ENCODE measurements around the gene CNTN5. TPM values are rescaled to one million over a fixed set of nuclear protein-coding genes. Genes with fewer than 3 reads are reported as not detected.

Gene CNTN5
- polyA plus RNA-seq, 1 donor (not counting 4 experiments of a cell fraction or from before 2014, with no cell fraction given): not detected

DNA sequence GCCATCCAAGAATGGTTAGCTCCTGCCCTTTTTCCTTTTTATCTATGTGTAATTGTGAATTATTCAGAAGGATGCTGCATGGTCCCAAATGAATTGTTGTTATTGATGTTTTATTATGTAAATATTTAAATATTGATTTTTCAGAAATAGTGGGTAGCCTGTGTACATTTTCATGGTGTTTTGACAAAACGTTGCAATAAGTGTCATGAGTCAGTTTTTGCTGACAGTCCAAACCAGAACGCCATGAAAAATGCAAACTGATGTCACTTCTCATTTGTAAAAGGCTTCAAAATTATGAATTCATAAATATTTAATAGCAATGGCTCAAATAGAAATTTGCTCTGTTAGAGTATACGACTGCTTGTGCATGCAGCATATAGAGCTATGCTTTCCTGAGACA is 422.5 kb downstream of the CNTN5 start:
- Histone ChIP-seq H3K4me2 (ENCODE audit: control insufficient read depth, extremely low read depth, insufficient read depth, low read depth, low read length) (no peak overlapping the region), H3K27ac (ENCODE audit: control insufficient read depth, insufficient read depth, low read length) (no peak overlapping the region), H3K79me2 (ENCODE audit: control insufficient read depth, insufficient read depth, low read length) (no peaks in the 10 kb centered on the region), H2AFZ (ENCODE audit: control insufficient read depth, low read length) (no peak overlapping the region), H3K4me1 (ENCODE audit: control insufficient read depth, extremely low read depth, insufficient read depth, low read length) (no peaks in the 10 kb centered on the region), H3K36me3 (ENCODE audit: control insufficient read depth in 2 of 2, extremely low read depth in 1 of 2, insufficient read depth in 2 of 2, low read length in 2 of 2) (no peaks in the 10 kb centered on the region), H3K9me3 (ENCODE audit: control insufficient read depth, low read depth, low read length) (no peaks in the 10 kb centered on the region), H3K4me3 (ENCODE audit: control insufficient read depth in 2 of 3, extremely low read depth in 1 of 3, insufficient read depth in 2 of 3, low read depth in 1 of 3, low read length in 3 of 3) (no peak overlapping the region), H3K9me1 (ENCODE audit: control insufficient read depth, extremely low read depth, insufficient read depth, low read length) (no peaks in the 10 kb centered on the region), H4K20me1 (ENCODE audit: control insufficient read depth, extremely low read depth, insufficient read depth, low read length) (no peaks in the 10 kb centered on the region), H3K9ac (ENCODE audit: control insufficient read depth, extremely low read depth, insufficient read depth, low read length) (no peak overlapping the region), H3K27me3 (ENCODE audit: control insufficient read depth, extremely low read depth, insufficient read depth, low read length) (no peaks in the 10 kb centered on the region)
- no peak for TF ChIP-seq EZH2 (IDR thresholded peaks at IDR 0.05; ENCODE audit: low read length)
- TF ChIP-seq, protein P1, sequence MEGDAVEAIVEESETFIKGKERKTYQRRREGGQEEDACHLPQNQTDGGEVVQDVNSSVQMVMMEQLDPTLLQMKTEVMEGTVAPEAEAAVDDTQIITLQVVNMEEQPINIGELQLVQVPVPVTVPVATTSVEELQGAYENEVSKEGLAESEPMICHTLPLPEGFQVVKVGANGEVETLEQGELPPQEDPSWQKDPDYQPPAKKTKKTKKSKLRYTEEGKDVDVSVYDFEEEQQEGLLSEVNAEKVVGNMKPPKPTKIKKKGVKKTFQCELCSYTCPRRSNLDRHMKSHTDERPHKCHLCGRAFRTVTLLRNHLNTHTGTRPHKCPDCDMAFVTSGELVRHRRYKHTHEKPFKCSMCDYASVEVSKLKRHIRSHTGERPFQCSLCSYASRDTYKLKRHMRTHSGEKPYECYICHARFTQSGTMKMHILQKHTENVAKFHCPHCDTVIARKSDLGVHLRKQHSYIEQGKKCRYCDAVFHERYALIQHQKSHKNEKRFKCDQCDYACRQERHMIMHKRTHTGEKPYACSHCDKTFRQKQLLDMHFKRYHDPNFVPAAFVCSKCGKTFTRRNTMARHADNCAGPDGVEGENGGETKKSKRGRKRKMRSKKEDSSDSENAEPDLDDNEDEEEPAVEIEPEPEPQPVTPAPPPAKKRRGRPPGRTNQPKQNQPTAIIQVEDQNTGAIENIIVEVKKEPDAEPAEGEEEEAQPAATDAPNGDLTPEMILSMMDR (optimal IDR thresholded peaks at IDR 0.05 in 1 of 3, IDR thresholded peaks at IDR 0.05 in 1 of 3, conservative IDR thresholded peaks at IDR 0.05 in 1 of 3; ENCODE audit: extremely low read depth in 1 of 3, insufficient read depth in 2 of 3, low read length in 3 of 3): no peak
- DNase-seq (ENCODE audit: low read depth, low spot score) (no peak), FAIRE-seq (no peak)
- dilution Hi-C loops (cut with MboI; ENCODE audit: extremely low pct_ligation_motif_present, low sequenced_read_pairs): no loop called here

DNA sequence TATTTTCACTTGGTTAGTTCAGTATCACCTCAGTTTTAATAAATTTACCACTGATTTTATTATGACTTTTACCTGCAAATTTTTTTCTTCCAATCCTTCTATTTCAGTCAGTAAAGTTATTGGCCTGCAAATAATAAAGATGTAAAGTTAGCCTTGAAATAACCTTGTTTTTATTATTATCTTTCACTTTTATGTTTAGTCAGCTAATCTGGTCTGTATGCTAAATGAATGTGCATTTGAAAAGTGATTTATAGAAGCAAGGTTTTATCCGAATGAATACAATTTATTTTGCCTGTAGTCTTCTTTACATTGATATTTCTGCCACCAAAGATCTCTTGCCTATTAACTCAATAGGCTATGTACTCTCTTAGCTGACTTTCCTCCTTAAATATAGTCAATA is 425.7 kb downstream of the CNTN5 start:
- TF ChIP-seq EZH2 (IDR thresholded peaks at IDR 0.05; ENCODE audit: low read length): no peak
- TF ChIP-seq, protein P1 (optimal IDR thresholded peaks at IDR 0.05 in 1 of 3, IDR thresholded peaks at IDR 0.05 in 1 of 3, conservative IDR thresholded peaks at IDR 0.05 in 1 of 3; ENCODE audit: extremely low read depth in 1 of 3, insufficient read depth in 2 of 3, low read length in 3 of 3): no peak
- Histone ChIP-seq H3K9me3 (ENCODE audit: control insufficient read depth, low read depth, low read length) (no peaks in the 10 kb centered on the region), H3K4me1 (ENCODE audit: control insufficient read depth, extremely low read depth, insufficient read depth, low read length) (no peaks in the 10 kb centered on the region), H3K4me3 (ENCODE audit: control insufficient read depth in 2 of 3, extremely low read depth in 1 of 3, insufficient read depth in 2 of 3, low read depth in 1 of 3, low read length in 3 of 3) (no peak overlapping the region), H4K20me1 (ENCODE audit: control insufficient read depth, extremely low read depth, insufficient read depth, low read length) (no peaks in the 10 kb centered on the region), H3K36me3 (ENCODE audit: control insufficient read depth in 2 of 2, extremely low read depth in 1 of 2, insufficient read depth in 2 of 2, low read length in 2 of 2) (no peaks in the 10 kb centered on the region), H3K27me3 (ENCODE audit: control insufficient read depth, extremely low read depth, insufficient read depth, low read length) (no peaks in the 10 kb centered on the region), H3K9me1 (ENCODE audit: control insufficient read depth, extremely low read depth, insufficient read depth, low read length) (no peaks in the 10 kb centered on the region), H3K79me2 (ENCODE audit: control insufficient read depth, insufficient read depth, low read length) (no peaks in the 10 kb centered on the region), H3K4me2 (ENCODE audit: control insufficient read depth, extremely low read depth, insufficient read depth, low read depth, low read length) (no peak overlapping the region), H2AFZ (ENCODE audit: control insufficient read depth, low read length) (no peak overlapping the region), H3K27ac (ENCODE audit: control insufficient read depth, insufficient read depth, low read length) (no peak overlapping the region), H3K9ac (ENCODE audit: control insufficient read depth, extremely low read depth, insufficient read depth, low read length) (no peak overlapping the region)
- FAIRE-seq: no peak
- dilution Hi-C loops (cut with MboI; ENCODE audit: extremely low pct_ligation_motif_present, low sequenced_read_pairs): no loop called here
- no peak for DNase-seq (ENCODE audit: low read depth, low spot score)
